GM12872 (cell line): ENCODE results near the gene ABHD16B.

Source experiments
- TF ChIP-seq, protein P1 (sequence below): IDR thresholded peaks from 3 replicates; pipeline ENCODE4 v1.5.1; 2011; ENCODE audit warnings: low read depth, mild to moderate bottlenecking, low read length, moderate library complexity; ENCODE audit not compliant: insufficient read depth

Gene ABHD16B

DNA sequence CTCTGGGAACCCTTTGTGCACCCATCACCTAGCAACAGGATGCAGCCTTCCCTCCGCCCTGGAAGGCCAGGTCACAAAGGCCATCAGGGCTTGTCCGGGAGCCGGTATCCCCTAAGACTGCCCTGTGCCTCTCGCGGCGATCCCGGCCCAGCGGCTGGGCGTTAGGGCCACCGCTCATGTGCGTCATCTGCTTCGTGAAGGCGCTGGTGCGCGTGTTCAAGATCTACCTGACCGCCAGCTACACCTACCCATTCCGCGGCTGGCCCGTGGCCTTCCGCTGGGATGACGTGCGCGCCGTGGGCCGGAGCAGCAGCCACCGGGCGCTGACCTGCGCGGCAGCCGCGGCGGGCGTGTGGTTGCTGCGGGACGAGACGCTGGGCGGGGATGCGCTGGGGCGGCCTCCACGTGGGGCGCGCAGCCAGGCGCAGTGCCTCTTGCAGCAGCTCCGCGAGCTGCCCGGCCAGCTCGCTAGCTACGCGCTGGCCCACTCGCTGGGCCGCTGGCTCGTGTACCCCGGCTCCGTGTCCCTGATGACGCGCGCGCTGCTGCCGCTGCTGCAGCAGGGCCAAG is at the start of gene ABHD16B:
Gene ABHD16B (plus strand): TSS at position 134 of the 570 bp plus-strand sequence. CDS start 43 bp downstream, at position 177.
- TF ChIP-seq, protein P1, sequence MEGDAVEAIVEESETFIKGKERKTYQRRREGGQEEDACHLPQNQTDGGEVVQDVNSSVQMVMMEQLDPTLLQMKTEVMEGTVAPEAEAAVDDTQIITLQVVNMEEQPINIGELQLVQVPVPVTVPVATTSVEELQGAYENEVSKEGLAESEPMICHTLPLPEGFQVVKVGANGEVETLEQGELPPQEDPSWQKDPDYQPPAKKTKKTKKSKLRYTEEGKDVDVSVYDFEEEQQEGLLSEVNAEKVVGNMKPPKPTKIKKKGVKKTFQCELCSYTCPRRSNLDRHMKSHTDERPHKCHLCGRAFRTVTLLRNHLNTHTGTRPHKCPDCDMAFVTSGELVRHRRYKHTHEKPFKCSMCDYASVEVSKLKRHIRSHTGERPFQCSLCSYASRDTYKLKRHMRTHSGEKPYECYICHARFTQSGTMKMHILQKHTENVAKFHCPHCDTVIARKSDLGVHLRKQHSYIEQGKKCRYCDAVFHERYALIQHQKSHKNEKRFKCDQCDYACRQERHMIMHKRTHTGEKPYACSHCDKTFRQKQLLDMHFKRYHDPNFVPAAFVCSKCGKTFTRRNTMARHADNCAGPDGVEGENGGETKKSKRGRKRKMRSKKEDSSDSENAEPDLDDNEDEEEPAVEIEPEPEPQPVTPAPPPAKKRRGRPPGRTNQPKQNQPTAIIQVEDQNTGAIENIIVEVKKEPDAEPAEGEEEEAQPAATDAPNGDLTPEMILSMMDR, result no peak

DNA sequence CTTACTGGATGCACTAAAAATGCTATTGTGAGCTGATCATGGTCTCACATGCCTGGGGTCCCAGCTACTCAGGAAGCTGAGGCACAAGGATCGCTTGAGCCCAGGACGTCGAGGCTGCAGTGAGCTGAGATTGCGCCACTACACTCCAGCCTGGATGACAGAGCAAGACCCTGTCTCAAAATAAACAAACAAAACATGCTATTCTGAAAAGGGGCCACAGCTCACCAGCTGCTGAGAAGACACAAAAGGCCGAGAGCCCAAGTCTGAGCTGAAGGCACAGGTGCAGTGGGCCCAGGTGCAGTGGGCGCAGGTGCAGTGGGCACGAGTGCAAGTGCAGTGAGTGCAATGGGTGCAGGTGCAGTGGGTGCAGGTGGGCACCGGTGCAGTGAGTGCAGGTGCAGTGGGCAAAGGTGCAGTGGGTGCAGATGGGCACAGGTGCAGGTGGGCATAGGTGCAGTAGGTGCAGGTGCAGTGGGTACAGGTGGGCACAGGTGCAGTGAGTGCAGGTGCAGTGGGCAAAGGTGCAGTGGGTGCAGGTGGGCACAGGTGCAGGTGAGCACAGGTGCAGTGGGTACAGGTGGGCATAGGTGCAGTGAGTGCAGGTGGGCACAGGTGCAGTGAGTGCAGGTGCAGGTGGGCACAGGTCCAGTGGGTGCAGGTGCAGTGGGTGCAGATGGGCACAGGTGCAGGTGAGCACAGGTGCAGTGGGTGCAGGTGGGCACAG is 46.2 kb upstream of the ABHD16B start:
- TF ChIP-seq, protein P1, result no peak

GRCh38 chr20:63815615-63816253 is 45.6 kb upstream of the ABHD16B start:
- TF ChIP-seq, protein P1, result no peak

DNA sequence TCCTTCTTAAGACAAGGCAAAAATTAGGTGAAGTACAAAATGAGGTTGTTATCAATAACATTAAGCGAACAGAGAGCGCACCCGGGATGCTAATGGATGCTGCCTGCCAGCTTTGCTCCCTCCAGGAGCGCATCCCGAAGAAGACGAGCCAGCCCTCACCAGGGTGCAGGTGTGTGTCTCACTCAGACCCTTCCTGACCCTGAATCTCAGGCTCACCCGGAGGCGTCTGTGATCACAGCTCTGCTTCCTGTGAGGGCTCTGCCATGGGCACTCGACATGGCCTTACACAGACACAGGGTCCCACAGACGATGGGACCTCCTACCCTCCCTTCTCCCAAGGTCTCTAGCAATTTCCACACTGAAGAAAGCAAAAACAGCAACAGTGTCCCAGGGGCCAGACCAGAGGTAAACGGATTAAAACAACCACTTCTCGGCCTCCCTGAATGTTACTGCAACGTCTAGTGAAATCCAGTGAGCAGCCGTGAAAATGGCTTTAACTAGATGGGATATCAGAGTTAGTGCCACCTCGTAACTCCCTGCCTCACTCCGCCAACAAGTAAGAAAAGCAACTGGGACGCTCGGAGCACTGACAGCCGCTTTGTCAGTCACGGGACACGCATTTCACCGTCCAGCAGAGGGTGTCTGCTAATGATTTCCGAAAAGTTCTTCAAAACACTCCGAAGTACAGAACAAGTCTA is 41.9 kb upstream of the ABHD16B start:
- TF ChIP-seq, protein P1, result no peak

GRCh38 chr20:63821811-63822210 is 39.5 kb upstream of the ABHD16B start:
- TF ChIP-seq, protein P1, result no peak

DNA sequence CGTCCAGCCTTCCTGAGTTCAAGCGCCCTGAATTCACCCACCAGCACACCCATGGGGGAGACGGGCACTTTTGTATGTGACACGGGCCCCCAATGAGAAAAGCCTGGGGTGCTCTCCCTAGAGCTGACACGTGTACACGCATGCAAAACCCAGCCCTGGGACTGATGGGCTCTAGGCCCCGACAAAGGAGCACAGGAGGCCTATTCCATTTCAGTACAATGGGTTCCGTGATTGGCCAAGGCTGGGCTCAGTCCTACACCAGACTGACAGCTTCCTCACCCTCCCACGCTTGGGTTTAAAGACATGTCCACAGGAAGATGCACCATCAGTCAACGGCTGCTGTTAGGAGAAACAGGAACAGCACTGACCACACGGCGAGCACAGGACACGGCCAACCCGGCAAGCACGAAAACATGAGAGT is 39.0 kb upstream of the ABHD16B start:
- TF ChIP-seq, protein P1, result no peak
